Endothelial cell of umbilical vein (primary cell): ENCODE results near the gene TNS4. TPM values are rescaled to one million over a fixed set of nuclear protein-coding genes. Genes with fewer than 3 reads are reported as not detected.

Source experiments
- BruUV-seq: library from RNA; stranded (reverse); fragments of 400-500 nt; replicated peaks from 2 replicates; lab custom pipeline; 2021; lab: Mats Ljungman, UMichigan
- CTCF ChIA-PET: fragments of 300-600, 350-600 bp; sonication (Branson Sonifier 250); formaldehyde crosslinking; loops from one replicate; lab custom pipeline; 2021; ENCODE audit warnings: antibody characterized with exemption, inconsistent platforms; lab: Charles Lee
- POLR2A ChIA-PET: fragments of 300-600, 350-600 bp; sonication (Branson Sonifier 250); formaldehyde crosslinking; loops from one replicate; lab custom pipeline; 2021; ENCODE audit warnings: antibody characterized with exemption, inconsistent platforms; lab: Charles Lee
- DNase-seq: peaks from one replicate; pipeline ENCODE4 v3.0.0-alpha.2; 2011; ENCODE audit warnings: low read depth, low spot score
- FAIRE-seq: peaks from 2 replicates; lab custom pipeline; 2011; peaks lifted over from hg19 to GRCh38; lab: Jason Lieb, UNC
- H2AFZ ChIP-seq: 2 replicates; pipeline ENCODE4 v1.6.0; 2012; ENCODE audit warnings: low read depth, low read length, control low read depth, inconsistent platforms
- H3K27ac ChIP-seq: 2 replicates; pipeline ENCODE4 v1.5.1; 2011; ENCODE audit warnings: low read depth, mild to moderate bottlenecking, control low read depth, low read length, moderate library complexity; ENCODE audit not compliant: insufficient read depth
- H3K27me3 ChIP-seq, 2 experiments: 2 replicates each; pipeline versions ENCODE4 v1.6.0 to v1.6.1; 2011; ENCODE audit warnings: low read length in 2 of 2, mixed read lengths in 1 of 2; ENCODE audit not compliant: control insufficient read depth in 2 of 2, insufficient read depth in 2 of 2
- H3K36me3 ChIP-seq, 2 experiments: 2 replicates in 1 of 2; 3 replicates in 1 of 2; pipeline ENCODE4 v1.5.1; 2011; ENCODE audit warnings: low read length in 2 of 2, mild to moderate bottlenecking in 1 of 2, moderate library complexity in 1 of 2; ENCODE audit not compliant: control insufficient read depth in 2 of 2, insufficient read depth in 2 of 2; ENCODE audit errors: extremely low read depth in 1 of 2
- H3K4me1 ChIP-seq: 3 replicates; pipeline ENCODE4 v1.5.1; 2011; ENCODE audit warnings: mild to moderate bottlenecking, low read length; ENCODE audit not compliant: control insufficient read depth, insufficient read depth; ENCODE audit errors: extremely low read depth
- H3K4me2 ChIP-seq: 2 replicates; pipeline ENCODE4 v1.6.1; 2011; ENCODE audit warnings: low read length, control low read depth, mixed read lengths; ENCODE audit not compliant: insufficient read depth
- H3K4me3 ChIP-seq, 3 experiments: fragments of 200-600 bp in 1 of 3; sonication (generic), shearing (Covaris generic) in 1 of 3; replicated peaks in 1 of 3; 2 replicates each; pipeline ENCODE4 v1.5.1; 2011 to 2016; ENCODE audit warnings: control low read depth in 3 of 3, low read length in 3 of 3, mild to moderate bottlenecking in 2 of 3, inconsistent platforms in 1 of 3, low read depth in 1 of 3, moderate library complexity in 1 of 3; ENCODE audit not compliant: insufficient read depth in 1 of 3
- H3K79me2 ChIP-seq: 2 replicates; pipeline ENCODE4 v1.6.0; 2012; ENCODE audit warnings: low read length, inconsistent platforms; ENCODE audit not compliant: control insufficient read depth, insufficient read depth
- H3K9ac ChIP-seq: replicated peaks from 2 replicates; pipeline ENCODE3; 2011; ENCODE audit warnings: low read length, control low read depth; ENCODE audit not compliant: insufficient read depth; ENCODE audit errors: extremely low read depth
- H3K9me1 ChIP-seq: replicated peaks from 3 replicates; pipeline ENCODE4 v1.6.0; 2011; ENCODE audit warnings: mild to moderate bottlenecking, low read length; ENCODE audit not compliant: control insufficient read depth, insufficient read depth; ENCODE audit errors: extremely low read depth
- H3K9me3 ChIP-seq: replicated peaks from 2 replicates; pipeline ENCODE4 v1.5.1; 2012; ENCODE audit warnings: low read length, inconsistent platforms; ENCODE audit not compliant: control insufficient read depth, insufficient read depth
- H4K20me1 ChIP-seq: replicated peaks from 2 replicates; pipeline ENCODE3; 2011; ENCODE audit warnings: mild to moderate bottlenecking, low read length; ENCODE audit not compliant: control insufficient read depth, insufficient read depth; ENCODE audit errors: extremely low read depth
- CTCF ChIP-seq, 2 donors: IDR thresholded peaks; 1 replicate in 1 of 2; 2 replicates in 1 of 2; pipeline ENCODE4 v1.5.1; 2011; ENCODE audit warnings: low read length in 2 of 2, mild to moderate bottlenecking in 2 of 2, moderate library complexity in 2 of 2, control low read depth in 1 of 2, inconsistent platforms in 1 of 2, low read depth in 1 of 2; ENCODE audit not compliant: insufficient read depth in 1 of 2; ENCODE audit errors: extremely low read depth in 1 of 2
- EZH2 ChIP-seq: IDR thresholded peaks from 2 replicates; pipeline ENCODE4 v1.6.1; 2012; ENCODE audit warnings: borderline replicate concordance, low read depth, mild to moderate bottlenecking, moderate library complexity, low read length, inconsistent platforms; ENCODE audit not compliant: severe bottlenecking
- FOS ChIP-seq: IDR thresholded peaks from 2 replicates; pipeline ENCODE4 v1.6.1; 2011; ENCODE audit warnings: mild to moderate bottlenecking, low read length, moderate library complexity, borderline replicate concordance; ENCODE audit not compliant: insufficient read depth
- GATA2 ChIP-seq: IDR thresholded peaks from 2 replicates; pipeline ENCODE4 v1.7.0; 2011; ENCODE audit warnings: low read depth, mild to moderate bottlenecking, moderate library complexity, mixed read lengths, low read length; ENCODE audit not compliant: insufficient read length, insufficient read depth
- JUN ChIP-seq: IDR thresholded peaks from 2 replicates; pipeline ENCODE4 v1.6.1; 2011; ENCODE audit warnings: borderline replicate concordance, low read depth; ENCODE audit not compliant: insufficient read length, insufficient read depth
- MYC ChIP-seq: IDR thresholded peaks from one replicate; pipeline ENCODE4 v1.6.1; 2011; ENCODE audit warnings: mild to moderate bottlenecking, low read depth, low read length
- POLR2A ChIP-seq: IDR thresholded peaks from 2 replicates; pipeline ENCODE4 v1.6.1; 2012; ENCODE audit warnings: low read depth, mild to moderate bottlenecking, control low read depth, low read length
- POLR2AphosphoS5 ChIP-seq: IDR thresholded peaks from 2 replicates; pipeline ENCODE4 v1.6.1; 2012; ENCODE audit warnings: low read depth, mild to moderate bottlenecking, control low read depth, low read length, moderate library complexity; ENCODE audit not compliant: insufficient read depth
- dilution Hi-C: fragments of 300-500 bp; cut with MboI; formaldehyde crosslinking; loops from one replicate; pipeline ENCODE4 v1.15.0; 2019; ENCODE audit warnings: low sequenced_read_pairs; ENCODE audit not compliant: extremely low pct_ligation_motif_present
- intact Hi-C: fragments of 100-400 bp; cut with micrococcal nuclease; formaldehyde crosslinking; loops from one replicate; pipeline ENCODE4 v1.10.0; 2022
- polyA plus RNA-seq, 4 experiments: library from polyadenylated mRNA; depleted of rRNA in 3 of 4; stranded (reverse) in 3 of 4; unstranded in 1 of 4; fragments of >200 nt; gene quantifications; 2 replicates each; pipeline versions ENCODE4 v1.2.1 to v1.2.3, GENCODE V29; 2011 to 2012; ENCODE audit warnings: missing spikeins in 1 of 4
- total RNA-seq: library from RNA; stranded (reverse); gene quantifications from 2 replicates; pipeline ENCODE4 v1.2.3, GENCODE V29; 2021
- TF ChIP-seq, protein P1 (sequence below): IDR thresholded peaks from 2 replicates; pipeline ENCODE4 v1.6.1; 2011; ENCODE audit not compliant: insufficient read depth, insufficient read length

TNS4 gene
- total and polyA plus RNA-seq, 2 donors (not counting 3 experiments of a cell fraction or from before 2014, with no cell fraction given) = not detected

DNA sequence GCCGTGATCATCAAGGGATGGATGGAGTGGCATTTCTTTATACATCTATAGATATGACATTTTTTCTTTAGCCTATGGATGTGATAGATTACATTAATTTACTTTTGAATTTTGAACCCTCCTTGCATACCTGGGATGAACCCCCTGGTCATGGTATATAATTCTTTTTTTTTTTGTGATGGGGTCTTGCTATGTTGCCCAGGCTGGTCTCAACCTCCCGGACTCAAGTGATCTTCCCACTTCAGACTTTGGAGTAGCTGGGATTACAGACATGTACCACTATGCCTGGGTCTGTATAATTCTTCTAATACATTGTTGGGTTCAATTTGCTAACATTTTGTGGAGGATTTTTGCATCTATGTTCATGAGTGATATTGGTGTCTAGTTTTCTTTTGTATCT, 1.7 kb upstream of the TNS4 start:
- Histone ChIP-seq H3K9me1 (no peaks in the 10 kb centered on the region), H3K79me2 (no peaks in the 10 kb centered on the region), H2AFZ (no peak overlapping the region), H3K4me1 (peaks cover 7% of the 10 kb centered on the region), H3K4me3 (no peak overlapping the region), H3K36me3 (no peaks in the 10 kb centered on the region), H3K27me3 (peaks cover 0 to 10% of the 10 kb centered on the region in 2 experiments), H3K9ac (no peak overlapping the region), H4K20me1 (no peaks in the 10 kb centered on the region), H3K9me3 (no peaks in the 10 kb centered on the region), H3K27ac (no peak overlapping the region), H3K4me2 (no peak overlapping the region)
- no TSS peak for BruUV-seq
- intact Hi-C loops = no loop called here
- ChIA-PET CTCF (interaction anchor here (0.7 to 1.3 kb wide), 2 partner anchors 9 to 1284 kb away, joined by 3 read pairs; no protein-coding TSS in a partner anchor), POLR2A (no interaction called here)
- DNase-seq (no peak), FAIRE-seq (no peak)
- dilution Hi-C loops = no loop called here
- TF ChIP-seq POLR2A (no peak), MYC (no peak)
- TF ChIP-seq, protein P1, sequence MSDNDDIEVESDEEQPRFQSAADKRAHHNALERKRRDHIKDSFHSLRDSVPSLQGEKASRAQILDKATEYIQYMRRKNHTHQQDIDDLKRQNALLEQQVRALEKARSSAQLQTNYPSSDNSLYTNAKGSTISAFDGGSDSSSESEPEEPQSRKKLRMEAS = no peak

DNA sequence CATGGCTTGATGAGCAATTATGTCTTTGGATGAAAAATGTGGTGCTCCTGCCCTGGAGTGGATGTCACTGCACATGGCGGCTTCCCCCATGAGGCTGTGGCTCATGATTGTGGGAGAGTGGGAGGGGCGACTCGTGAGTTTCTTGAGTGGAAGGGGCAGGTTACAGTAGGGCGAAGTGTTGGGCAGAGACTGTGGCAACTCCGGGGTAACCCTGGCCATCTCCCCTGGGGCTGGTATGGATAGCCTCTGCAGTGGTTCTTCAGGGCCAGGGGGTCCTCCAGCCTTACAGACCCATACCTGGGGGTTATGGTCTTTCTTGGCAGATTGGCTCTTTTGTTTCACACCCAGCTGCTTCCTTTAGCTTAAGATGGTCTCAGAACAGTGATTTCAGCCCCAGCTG, 1.3 kb upstream of the TNS4 start:
- H4K20me1 ChIP-seq = no peaks in the 10 kb centered on the region
- peaks cover 0 to 10% of the 10 kb centered on the region in 2 experiments for H3K27me3 ChIP-seq
- no peaks in the 10 kb centered on the region for H3K36me3 ChIP-seq
- H3K9me3 ChIP-seq = no peaks in the 10 kb centered on the region
- dilution Hi-C loops = no loop called here
- no peaks in the 10 kb centered on the region for H3K9me1 ChIP-seq
- H2AFZ ChIP-seq = no peak overlapping the region
- FAIRE-seq (no peak), DNase-seq (no peak)
- H3K27ac ChIP-seq = no peak overlapping the region
- intact Hi-C loops = no loop called here
- ChIA-PET POLR2A (no interaction called here), CTCF (interaction anchor here (1.0 to 1.9 kb wide), 5 partner anchors 8 to 30 kb away, joined by 3 to 8 read pairs (median 3); no protein-coding TSS in a partner anchor)
- no peak overlapping the region for H3K4me2 ChIP-seq
- no peaks in the 10 kb centered on the region for H3K79me2 ChIP-seq
- peaks cover 7% of the 10 kb centered on the region for H3K4me1 ChIP-seq
- TF ChIP-seq POLR2AphosphoS5 (no peak), MYC (no peak), JUN (no peak), POLR2A (no peak), EZH2 (no peak), FOS (no peak), GATA2 (no peak), CTCF (IDR thresholded peaks at IDR 0.05; ENCODE audit: extremely low read depth in 1 of 2, insufficient read depth in 1 of 2, low read depth in 1 of 2, low read length in 2 of 2) (no peak)
- TF ChIP-seq, protein P1 = no peak
- BruUV-seq = no TSS peak
- H3K9ac ChIP-seq = no peak overlapping the region
- no peak overlapping the region for H3K4me3 ChIP-seq
